Activated effector memory CD4-positive, alpha-beta T cell treated with anti-CD3 and anti-CD28 coated beads, Interleukin-2, amount 50 U/mL, for 16 hours (primary cell): ENCODE measurements around the gene ZNF827.
"Not testable (repeated sequence)": the region's sequence is repeated elsewhere in the genome, so short reads cannot be mapped to it uniquely, and the experiment has no call there.

ENCODE experiments used
- DNase-seq: peaks from one replicate; pipeline ENCODE4 v3.0.0-alpha.2; 2020

ZNF827 gene

DNA sequence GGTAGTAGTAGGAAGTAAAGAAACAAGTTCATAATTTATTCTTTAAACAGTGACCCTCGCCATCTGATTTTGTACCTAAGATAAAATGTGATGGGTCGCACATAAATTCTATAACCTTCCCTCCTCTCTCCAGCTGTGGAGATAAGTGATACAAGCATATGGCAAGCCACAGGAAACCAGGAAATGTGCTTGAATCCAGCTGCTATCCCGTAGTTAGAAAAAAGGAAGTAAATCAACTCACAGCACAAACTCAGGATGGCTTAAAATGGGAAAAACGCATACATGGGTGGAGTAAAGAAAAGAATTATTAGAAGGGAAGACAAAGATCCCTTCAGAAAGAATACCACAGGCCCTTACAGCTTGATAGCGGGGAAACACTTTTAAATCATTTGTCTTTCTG is 78.2 kb downstream of the ZNF827 start:
- no peak for DNase-seq

DNA sequence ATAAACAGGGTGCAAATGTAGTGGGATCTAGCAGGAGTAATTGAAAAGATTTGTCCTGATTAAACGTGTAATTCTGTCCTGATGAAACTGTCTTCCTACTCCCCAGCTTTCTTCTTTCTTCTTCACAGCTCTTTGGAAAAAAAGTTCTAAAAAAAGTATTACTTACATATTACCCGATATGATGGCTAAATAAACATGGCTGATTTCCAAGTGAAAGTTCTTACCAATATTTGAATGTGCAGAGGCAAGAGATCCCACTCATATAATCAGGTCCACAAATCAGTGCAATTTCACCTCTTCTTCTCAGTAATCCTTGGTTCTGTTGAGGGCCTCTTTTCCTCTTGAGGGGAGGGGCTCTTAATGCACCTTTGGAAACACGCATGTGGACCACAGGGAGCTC is 78.7 kb downstream of the ZNF827 start:
- DNase-seq = no peak

DNA sequence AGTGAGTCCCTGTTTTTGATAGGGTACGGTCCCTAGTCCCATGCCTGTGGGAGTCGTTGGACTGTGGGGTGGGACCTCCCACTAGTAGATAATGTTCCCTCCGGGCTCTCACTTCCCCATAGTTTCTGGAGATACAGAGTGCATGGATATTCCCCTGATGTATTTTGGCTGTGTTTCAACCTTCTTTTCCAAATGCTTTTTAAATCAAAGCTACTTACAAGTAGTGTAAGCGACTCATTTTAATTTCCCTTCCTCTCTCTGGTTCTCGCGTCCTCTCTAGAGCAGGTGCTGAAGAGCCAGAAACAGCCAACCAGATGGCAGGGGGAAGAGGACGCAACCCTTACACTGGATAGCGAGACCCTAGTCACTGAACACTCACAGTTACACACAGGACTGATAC is 79.2 kb downstream of the ZNF827 start:
- DNase-seq = no peak

DNA sequence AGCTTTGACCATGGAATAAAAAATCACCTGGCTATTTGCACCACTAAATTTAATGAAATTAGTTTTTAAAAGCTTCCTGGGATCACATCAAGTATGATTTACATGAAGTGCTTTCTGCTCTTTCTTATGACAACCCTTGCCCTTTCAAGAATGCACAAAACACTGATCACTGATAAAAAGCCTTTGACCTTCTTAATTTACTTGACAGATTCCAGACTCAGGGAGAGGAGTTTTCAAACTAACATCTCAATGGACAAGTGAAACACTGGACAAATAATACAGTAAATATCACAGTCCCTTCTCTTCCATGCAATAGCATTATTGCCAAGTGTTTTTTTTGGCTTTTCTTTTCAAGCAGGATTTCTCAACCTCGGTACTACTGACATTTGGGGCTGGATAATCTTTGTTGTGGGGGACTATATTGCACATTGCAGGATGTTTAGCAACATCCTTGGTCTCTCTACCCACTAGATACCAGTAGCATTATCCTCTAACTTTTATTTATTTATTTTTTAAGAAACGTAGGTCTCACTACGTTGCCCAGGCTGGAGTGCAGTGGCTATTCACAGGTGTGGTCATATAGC is 86.3 kb downstream of the ZNF827 start:
- no peak for DNase-seq

DNA sequence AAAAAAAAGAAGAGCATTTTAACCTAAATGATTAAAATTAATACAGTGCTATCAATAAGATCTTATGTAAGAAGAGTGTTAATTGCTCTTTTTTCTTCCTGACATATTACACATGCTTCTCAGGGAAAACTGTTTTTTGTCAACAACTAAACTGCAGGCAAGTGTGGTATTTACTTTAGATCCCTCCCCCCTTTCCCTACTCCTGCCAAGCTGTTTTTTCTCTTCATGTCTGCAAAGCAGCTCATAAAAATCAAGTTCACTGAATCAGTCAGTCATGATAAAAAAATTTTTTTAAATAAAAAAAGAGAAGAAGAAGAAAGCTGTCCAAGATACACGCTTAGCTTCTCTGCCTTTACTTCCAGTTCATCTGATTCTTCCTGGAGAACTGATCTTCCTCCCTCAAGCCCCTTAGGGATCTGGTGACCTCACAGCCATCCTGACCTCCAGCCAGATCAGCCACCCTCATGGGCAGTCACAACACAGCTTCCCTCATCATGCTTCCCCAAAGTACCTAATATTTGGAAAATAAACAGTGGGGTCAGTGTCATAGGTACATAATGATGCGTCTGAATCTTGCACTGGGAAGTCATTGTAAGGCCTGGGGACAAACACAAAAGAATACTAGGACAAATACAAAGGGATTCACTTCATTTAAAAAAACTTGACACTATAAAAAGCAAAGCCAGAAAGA is 87.0 kb downstream of the ZNF827 start:
- DNase-seq = no peak

DNA sequence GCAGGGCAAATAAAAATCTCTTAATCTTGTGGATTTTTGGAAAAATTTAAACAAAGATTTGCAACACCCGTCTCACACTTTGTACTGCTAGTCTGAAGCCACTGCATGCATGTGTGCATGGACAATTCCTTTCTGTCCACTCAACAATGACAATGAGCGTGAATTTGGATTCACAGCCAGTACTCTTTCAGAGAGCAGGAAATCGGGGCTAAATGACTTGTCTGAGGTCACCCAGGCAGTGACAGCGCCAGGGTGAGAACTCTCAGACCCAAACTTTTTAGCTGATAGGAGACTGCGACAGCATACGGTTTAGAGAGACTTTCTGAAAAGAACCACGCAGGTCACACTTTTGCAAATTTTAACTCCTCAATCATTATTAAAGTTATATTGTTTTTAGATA is 90.9 kb downstream of the ZNF827 start:
- DNase-seq = no peak

DNA sequence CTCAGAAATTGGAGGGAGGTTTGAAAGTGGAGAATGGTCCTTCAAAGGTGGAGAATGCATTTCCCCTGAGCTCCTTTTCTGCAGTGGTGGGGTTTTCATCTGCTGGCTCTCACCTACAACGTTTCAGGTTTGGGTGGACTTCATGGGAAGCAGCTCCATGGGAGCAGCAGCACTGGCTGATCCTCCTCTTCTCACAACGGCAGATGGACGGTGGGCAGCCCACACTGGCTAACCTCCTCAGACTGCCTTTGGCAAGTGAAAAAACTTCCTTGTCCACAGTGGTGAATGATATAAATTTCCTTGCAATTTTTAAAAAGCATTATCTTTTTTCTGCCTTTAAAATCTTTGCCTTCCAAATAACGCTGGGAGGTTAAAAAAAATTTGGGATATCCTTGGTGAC is 93.5 kb downstream of the ZNF827 start:
- DNase-seq = no peak

DNA sequence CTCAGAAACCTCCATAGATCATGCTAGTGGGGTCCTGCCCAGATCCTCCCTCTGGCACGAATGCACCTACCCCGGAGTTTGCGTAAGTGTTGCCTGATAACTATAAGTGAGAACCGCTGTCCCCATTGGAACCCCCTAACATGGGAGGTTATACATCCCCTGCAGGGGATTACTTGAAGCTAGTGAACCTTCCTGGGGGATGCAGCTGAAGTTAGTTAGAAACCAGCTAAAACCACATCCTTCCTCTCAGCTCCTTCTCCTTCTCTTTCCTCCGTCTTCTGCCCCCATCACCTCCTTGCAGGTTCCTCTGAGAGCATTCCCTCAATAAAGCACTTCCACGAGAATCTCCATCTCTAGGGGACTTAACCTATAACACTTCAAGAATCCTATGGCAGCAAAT is 95.0 kb downstream of the ZNF827 start:
- DNase-seq = no peak

DNA sequence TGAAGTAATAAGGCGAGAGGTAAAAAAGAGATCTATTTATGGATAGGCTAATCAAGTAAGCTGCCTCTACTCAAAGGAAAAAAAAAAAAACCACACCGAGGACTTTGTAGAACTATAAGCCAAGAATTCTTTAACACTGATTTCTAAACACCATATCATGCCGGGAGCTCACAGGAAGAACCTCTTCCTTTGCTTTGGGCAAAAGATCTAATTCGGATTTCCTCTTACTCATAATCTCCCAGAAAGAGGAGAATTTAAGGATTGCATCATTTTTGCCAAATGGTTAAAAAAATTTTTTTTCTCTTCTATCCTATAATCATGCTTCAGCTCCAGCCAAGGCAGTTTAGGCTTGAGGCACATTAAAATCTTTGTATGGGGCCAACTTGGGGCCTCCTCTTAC is 95.5 kb downstream of the ZNF827 start:
- DNase-seq = no peak

DNA sequence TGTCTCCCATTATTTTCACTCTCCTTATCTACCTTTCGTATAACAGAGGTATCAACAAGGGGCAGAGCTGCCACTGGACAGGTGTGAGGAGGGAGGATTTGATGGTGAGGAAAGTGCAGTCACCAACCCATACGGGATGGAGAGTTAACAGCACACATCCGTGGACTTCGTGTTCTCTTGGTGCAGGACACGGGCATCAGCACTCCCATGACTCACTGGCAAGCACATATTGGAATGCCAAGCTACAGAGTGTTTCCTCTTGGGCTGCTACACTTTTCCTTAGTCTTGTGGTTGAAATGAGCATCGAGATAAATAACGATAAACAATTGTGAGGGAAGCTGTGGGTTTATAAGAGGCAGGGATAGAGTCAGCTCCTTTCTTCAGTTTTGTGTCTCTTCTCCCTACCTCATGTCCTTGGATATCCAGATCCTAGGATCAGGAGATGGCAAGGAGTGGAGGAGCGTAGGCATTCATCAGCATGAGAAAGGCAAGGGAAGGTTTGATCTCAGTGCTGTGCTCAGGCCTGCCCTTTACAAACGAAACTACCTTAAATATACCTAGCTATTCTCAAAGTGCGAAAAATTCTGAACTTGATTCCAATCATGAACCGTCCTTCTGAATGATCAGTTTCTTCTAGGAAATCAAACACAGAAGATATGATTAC is 96.3 kb downstream of the ZNF827 start:
- no peak for DNase-seq

DNA sequence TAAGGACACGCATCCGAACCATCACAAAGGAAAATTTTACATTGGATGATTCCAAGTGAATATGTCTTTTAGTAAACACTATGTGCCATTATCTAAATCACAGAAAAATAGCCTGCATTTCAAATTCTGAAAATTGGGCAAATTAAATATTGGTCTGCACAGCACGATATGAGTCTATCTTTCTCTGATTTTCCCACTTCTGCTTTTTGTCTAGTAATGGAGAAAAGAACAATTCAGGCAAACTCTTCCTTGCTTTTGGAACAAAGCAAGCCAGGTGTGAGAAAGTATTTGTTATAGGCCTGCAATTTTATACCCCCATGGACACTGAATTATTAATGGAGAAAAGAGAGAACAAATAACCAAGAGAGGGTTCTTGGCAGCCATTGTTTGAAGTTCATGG is 97.8 kb downstream of the ZNF827 start:
- DNase-seq = no peak

DNA sequence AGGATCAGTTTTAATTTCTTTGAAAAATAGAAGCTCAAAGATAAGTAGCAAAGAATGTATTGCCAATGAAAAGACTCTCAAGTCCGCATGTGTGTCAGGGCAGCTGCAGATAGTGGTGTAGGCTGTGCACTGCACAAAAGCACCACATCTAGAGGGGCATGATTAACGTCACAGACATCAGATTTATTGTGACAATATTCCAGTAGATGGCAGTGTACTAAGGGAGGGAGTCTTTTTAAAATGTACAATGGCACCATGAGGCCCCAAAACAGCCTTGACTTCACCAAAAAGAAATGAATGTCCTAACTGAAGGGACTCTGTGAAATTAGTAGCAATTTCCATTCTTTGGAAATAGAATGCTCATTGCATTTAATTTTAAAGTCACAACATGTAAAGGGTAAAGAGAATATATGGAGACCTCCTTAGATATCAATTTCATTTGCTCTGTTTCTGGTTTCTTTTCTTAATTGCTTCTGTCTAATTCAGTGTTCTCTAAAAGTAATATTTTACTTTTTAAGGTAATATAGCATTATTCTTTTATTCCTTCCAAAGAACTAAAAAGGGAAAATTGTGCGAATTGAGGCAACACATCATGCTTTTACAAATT is 98.4 kb downstream of the ZNF827 start:
- no peak for DNase-seq

DNA sequence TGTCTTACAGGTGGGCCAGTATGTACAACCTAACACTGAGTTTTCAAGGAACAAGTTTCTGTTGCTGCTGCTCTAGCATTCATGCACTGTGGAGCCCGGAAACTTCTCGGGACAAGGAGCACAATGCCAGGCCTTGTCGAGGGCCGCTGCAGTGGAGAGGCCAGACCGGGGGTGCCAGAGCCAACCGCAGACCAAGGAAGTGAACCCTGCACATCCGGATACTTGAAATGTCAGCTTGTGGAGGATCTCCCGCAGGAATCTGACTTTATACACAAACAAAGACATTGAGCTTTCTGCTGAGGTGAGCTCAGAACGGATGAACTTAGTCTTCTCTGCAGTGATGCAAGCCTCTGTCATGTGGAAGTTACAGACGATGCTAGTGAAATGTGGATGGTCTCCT is 99.5 kb downstream of the ZNF827 start:
- no peak for DNase-seq

DNA sequence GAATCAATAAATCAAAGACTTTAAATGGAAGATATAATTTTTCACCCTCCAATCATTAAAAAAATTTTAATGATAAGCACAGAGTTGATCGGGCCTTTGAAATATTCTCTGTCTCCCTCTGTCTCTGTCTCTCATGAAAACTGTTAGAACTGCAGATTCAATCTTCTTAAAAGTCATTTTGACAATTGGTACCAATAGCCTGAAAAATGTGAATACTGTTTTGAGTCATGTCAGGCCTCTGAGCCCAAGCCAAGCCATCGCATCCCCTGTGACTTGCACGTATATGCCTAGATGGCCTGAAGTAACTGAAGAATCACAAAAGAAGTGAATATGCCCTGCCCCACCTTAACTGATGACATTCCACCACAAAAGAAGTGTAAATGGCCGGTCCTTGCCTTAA is 106.2 kb downstream of the ZNF827 start:
- DNase-seq = not testable (repeated sequence)

DNA sequence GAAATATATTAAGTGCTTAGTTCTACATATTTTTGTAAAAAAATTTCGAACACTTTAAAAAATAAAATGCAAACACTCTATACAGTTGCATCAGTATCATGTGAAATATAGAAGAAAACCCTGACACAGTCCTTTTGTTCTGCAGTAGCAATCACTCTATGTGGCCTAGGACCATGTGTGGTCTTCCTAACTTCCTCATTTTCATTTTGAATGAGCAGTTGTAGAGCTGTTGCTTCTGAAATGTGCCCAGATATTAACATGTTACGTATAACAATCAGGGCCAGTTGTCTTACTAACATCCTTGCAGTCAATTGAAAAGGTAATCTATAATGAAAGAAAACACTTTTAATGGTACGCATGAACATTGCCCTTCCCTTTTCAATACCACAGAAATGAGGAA is 107.9 kb downstream of the ZNF827 start:
- DNase-seq = no peak

DNA sequence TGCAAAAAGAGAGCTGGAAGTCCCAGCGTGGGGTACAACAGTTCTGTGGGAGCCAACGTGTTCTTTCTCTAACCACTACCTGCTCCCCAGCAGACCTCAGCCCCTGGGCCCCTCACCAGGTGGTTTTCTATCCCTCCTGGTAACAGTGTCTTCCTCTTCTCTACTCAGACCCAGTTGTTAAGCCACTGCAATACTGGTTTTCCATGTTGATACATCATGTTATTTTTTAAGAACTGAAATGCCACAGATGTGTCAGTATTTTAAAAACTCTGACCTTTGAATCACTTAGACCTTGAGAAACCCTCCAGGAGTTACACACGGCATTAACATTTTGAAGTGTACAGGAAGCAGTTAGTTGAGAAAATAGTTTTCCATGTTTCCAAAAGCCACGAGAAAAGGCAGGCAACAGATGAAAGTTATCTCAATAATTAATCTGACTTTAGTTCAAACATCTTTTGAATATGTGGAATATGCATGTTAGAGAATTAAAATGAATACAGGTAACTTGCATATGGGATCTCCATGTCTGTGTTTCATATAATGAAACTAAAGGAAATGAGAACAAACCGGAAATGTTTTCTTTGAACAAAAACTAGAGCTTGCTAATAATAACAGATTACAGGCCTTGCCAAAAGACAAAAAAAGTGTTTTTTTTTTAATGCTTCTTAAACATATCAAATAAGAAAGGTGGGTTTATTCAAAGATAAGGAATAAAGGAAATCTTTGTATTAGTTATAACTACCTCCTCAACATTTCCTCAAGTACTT is 108.8 kb downstream of the ZNF827 start:
- DNase-seq = no peak

DNA sequence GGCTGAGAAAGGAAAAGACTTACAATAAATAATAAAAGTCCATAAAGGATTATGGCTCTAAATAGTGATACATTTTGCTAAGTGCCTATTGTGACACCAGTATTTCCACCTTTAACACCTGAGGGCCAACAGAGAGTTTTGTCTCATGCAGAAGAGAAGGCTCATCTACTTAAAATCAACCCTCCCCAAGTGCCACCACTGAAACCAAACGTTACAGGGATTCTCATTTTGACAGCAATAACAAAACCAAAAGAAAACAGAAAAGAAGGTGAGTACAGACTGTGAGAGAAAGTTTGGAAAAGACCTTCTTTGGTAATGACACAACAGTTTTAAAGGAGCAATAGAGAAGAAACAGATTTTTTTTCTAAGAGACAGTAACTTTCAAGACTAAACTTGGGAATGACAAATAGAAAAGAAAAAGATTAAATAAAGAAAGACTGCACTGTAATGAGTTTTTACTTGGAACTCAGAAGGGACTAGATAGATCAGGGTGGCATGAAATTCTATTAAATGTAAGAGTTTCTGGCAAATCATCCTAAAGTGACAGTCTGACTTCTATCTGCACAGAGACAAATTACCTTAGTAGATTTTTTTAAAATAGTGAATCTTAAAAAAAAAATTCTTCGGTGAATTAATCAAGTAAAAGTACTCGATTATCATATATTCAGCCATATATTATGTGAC is 109.7 kb downstream of the ZNF827 start:
- no peak for DNase-seq

DNA sequence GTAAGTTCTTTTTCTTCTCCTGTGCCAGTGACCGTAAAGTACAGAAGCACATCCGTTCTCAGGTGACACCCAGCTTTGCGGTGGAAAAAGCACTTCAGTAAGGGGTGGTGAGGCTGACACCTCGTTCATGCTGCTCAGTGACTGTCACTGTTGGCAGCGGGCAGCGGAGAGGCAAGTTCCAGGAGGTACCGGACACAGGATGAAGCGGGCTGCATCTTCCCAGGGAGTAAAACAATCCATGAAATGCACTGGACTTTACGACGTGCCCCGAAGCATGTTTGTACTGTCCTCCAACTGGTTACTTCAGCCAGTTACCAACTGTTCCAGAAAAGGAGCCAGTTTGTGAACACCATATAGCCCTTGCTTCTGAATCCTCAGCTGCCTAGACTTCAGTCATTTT is 110.7 kb downstream of the ZNF827 start:
- no peak for DNase-seq

DNA sequence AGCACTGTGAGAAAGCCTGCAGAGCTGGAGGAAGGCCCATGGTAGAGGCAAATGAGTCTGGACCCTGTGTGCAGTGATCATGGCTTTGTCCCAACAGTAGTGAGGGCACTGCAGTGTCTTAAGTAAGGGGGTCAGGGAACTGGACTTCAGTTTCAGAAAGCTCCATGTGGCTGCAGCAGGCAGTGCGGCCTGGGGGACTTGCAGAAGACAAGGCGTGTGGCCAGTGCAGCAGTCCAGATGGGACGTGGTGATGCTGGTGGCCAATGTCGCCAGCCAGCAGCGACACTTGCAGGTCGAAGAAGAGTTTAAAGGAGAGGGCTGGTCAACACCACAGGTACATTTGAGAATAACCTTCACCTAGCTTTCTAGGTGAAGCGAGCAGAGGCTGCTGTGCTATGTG is 113.4 kb downstream of the ZNF827 start:
- no peak for DNase-seq

DNA sequence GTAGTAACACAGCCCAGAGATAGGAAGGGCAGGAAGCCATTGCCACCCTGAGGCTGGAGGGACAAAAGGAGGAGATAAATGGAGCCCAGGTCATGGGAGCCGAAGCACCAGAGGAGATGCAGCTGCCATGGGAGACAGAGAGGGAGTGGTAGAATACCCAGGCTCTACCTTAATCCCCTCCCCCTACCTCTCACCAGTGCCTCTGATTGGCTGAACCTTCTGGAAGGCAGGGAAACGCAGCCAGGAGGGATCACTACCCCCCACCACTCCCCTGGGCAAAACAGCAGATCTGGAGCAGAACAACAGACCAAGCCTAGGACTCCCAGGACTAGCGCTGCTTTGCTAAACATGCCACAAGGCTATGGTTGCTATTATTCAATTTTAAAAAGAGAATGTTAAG is 114.2 kb downstream of the ZNF827 start:
- DNase-seq = no peak

DNA sequence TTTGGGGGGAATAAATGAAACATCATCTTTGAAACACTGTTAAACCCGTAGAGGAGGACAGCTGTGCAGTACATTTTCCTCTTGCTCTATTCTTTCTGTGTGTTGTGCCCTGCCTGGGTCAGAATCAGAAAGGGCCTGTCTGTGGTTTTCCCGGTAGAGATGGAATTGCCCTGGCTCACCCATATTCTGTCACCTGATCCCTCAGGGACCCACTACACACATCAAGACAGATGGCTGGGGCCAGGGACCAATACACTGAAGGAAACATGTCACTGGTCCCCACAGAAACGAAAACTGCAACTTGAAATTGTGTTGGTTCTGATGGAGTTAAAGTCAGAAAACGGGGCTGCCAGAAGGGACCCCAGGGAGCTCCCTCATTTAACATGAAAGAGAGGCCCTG is 114.9 kb downstream of the ZNF827 start:
- DNase-seq = no peak

DNA sequence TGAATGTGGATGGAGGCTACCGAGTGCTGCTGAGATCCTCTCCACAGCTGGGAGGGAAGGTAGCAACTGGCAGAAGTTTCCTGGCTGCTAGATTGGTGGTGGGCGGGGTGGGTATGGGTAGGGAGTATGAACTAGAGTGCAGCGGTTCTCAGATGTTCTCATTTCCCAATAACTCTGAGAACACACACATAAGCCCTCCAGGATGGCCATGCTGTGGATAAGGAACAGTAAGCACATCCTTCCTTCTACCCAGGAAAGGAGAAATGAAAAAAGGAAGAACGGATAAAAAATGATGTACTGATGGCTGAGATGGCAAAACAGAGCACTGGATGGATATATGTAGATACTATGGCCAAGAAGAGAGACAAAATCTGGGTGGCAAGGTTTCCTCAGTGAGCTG is 116.0 kb downstream of the ZNF827 start:
- DNase-seq = no peak

DNA sequence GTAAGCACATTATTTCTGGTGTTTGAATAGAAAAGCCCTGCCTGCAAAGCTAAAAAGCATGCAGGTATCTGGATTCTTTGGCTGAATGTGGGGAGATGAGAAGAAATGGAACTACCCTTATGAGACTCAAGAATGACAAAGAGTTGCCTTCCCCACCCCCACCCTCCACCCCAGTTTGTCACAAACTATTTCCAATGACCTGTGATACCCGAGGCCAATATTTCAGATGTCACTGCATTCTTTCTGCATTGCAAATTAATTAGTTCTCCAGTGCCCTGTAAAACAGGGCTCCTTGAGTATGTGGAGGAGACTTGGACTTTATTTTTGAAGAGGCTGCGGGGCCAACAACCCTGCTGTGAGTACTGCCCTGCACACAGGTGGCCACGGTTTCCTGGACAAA is 116.4 kb downstream of the ZNF827 start:
- DNase-seq = no peak
